PC-3 (cell line): ENCODE results near the gene ZNF423. TPM values are rescaled to one million over a fixed set of nuclear protein-coding genes. Genes with fewer than 3 reads are reported as not detected.

Experiments
- ATAC-seq: fragments of 200-7000 bp; cut with Tn5 transposase; 2 replicates; pipeline ENCODE4 v1.9.1; 2020; ENCODE audit warnings: mild to moderate bottlenecking, moderate library complexity
- BruUV-seq: library from RNA; stranded (reverse); fragments of 400-500 nt; replicated peaks from 2 replicates; lab custom pipeline; 2021; lab: Mats Ljungman, UMichigan
- CTCF ChIA-PET: fragments of 300-600 bp; sonication (Branson Sonifier 250); formaldehyde crosslinking; loops from one replicate; lab custom pipeline; 2022; ENCODE audit warnings: antibody characterized with exemption; lab: Charles Lee
- POLR2A ChIA-PET: fragments of 300-600 bp; sonication (Branson Sonifier 250); formaldehyde crosslinking; loops from one replicate; lab custom pipeline; 2022; ENCODE audit warnings: antibody characterized with exemption; ENCODE audit not compliant: unreplicated experiment; lab: Charles Lee
- DNase-seq: peaks from one replicate; pipeline ENCODE4 v3.0.0-alpha.2; 2015
- H2AFZ ChIP-seq: fragments of 300-600 bp; sonication (generic); 2 replicates; pipeline ENCODE4 v1.6.0; 2016; ENCODE audit warnings: antibody characterized with exemption, low read length
- H3F3A ChIP-seq: fragments of 300-600 bp; sonication (generic); one replicate; pipeline ENCODE4 v1.6.0; 2017; ENCODE audit warnings: antibody characterized with exemption, low read length, control low read depth, mild to moderate bottlenecking; ENCODE audit not compliant: unreplicated experiment
- H3K27ac ChIP-seq: fragments of 300-600 bp; sonication (generic); 2 replicates; pipeline ENCODE4 v1.5.1; 2016; ENCODE audit warnings: mild to moderate bottlenecking, low read length
- H3K27me3 ChIP-seq: fragments of 300-600 bp; sonication (generic); 2 replicates; pipeline ENCODE4 v1.6.1; 2016; ENCODE audit warnings: low read length, mixed read lengths
- H3K36me3 ChIP-seq: fragments of 300-600 bp; sonication (generic); 2 replicates; pipeline ENCODE4 v1.6.1; 2016; ENCODE audit warnings: low read depth, mixed run types, low read length, mixed read lengths
- H3K4me1 ChIP-seq: fragments of 300-600 bp; sonication (generic); 2 replicates; pipeline ENCODE4 v1.5.1; 2016; ENCODE audit warnings: low read length; ENCODE audit not compliant: insufficient read depth
- H3K4me2 ChIP-seq: fragments of 300-600 bp; sonication (generic); 2 replicates; pipeline ENCODE4 v1.6.0; 2016; ENCODE audit warnings: low read length
- H3K4me3 ChIP-seq: fragments of 300-600 bp; sonication (generic); 2 replicates; pipeline ENCODE4 v1.5.1; 2016; ENCODE audit warnings: mild to moderate bottlenecking, low read length, mixed read lengths
- H3K79me2 ChIP-seq: fragments of 300-600 bp; sonication (generic); 2 replicates; pipeline ENCODE4 v1.6.1; 2017; ENCODE audit warnings: low read length, mixed read lengths
- H3K9ac ChIP-seq: fragments of 300-600 bp; sonication (generic); 2 replicates; pipeline ENCODE4 v1.6.0; 2016; ENCODE audit warnings: mild to moderate bottlenecking, low read length
- H3K9me2 ChIP-seq: fragments of 300-600 bp; sonication (generic); replicated peaks from 2 replicates; pipeline ENCODE4 v1.6.1; 2016; ENCODE audit warnings: mixed run types, low read length, mixed read lengths
- H3K9me3 ChIP-seq: fragments of 300-600 bp; sonication (generic); 2 replicates; pipeline ENCODE4 v1.6.1; 2016; ENCODE audit warnings: low read length, mixed read lengths
- H4K20me1 ChIP-seq: fragments of 300-600 bp; sonication (generic); 2 replicates; pipeline ENCODE4 v1.6.1; 2016; ENCODE audit warnings: low read length, mixed read lengths
- EZH2 ChIP-seq: fragments of 300-600 bp; sonication (generic); IDR thresholded peaks from one replicate; pipeline ENCODE4 v1.6.1; 2017; ENCODE audit warnings: antibody characterized with exemption, mild to moderate bottlenecking, low read length; ENCODE audit not compliant: unreplicated experiment
- EZH2phosphoT487 ChIP-seq: fragments of 300-600 bp; sonication (generic); IDR thresholded peaks from 2 replicates; pipeline ENCODE4 v1.6.1; 2018; ENCODE audit warnings: mild to moderate bottlenecking, antibody characterized with exemption, low read length, borderline replicate concordance
- intact Hi-C: fragments of 100-400 bp; cut with micrococcal nuclease; formaldehyde crosslinking; loops from 2 replicates; pipeline ENCODE4 v1.9.0; 2023
- total RNA-seq: library from RNA; depleted of rRNA; stranded (reverse); fragments of >200 nt; gene quantifications from 2 replicates; pipeline ENCODE4 v1.2.3, GENCODE V29; 2014
- TF ChIP-seq, protein P1 (sequence below): fragments of 300-600 bp; sonication (generic); conservative IDR thresholded peaks from 2 replicates; pipeline ENCODE4 v1.5.1; 2017; ENCODE audit warnings: antibody characterized with exemption, low read depth, mild to moderate bottlenecking, low read length

The ZNF423 gene
- total RNA-seq, 1 experiment from 2014 or later, result not detected

DNA sequence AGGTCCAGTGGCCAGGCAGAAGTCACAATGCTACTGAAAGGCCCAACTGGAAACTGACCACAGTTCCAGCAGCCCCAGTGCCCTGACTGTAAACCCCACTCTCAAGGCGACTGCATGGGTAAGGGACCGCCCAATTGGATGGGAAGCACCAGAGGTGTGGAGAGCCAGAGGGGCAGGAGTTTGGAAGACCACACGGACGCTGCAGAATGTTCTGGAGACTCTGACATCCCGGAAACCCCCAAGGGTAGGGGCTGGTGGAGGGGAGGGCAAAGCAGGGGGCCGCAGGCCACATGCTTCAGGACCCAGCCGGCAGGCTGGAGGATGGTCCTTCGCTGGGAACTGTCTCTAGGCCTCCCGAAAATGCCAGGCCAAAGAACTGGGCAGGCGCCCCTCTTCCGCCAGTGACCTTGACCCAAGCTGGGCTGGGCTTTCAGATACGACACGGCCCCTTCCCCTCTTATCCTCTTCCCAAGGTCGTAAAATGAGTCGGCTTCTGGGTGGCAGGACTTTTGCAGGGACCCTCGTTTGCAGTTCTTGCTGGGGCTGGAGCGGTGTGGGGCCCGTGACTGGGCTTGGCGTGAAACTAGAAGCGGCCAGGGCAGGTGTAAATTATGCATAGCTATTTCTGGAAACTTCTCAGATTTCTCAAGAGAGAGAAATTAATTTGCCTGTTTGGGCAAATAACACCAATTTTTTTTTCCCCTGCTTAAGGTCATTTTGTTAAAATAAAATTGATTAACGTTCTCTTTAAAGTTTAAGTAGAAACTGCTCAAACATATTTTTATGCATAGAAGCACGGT, 372.1 kb downstream of the ZNF423 start:
- H3F3A ChIP-seq, result no peaks in the 10 kb centered on the region
- H3K4me1 ChIP-seq, result no peaks in the 10 kb centered on the region
- TF ChIP-seq, protein P1, sequence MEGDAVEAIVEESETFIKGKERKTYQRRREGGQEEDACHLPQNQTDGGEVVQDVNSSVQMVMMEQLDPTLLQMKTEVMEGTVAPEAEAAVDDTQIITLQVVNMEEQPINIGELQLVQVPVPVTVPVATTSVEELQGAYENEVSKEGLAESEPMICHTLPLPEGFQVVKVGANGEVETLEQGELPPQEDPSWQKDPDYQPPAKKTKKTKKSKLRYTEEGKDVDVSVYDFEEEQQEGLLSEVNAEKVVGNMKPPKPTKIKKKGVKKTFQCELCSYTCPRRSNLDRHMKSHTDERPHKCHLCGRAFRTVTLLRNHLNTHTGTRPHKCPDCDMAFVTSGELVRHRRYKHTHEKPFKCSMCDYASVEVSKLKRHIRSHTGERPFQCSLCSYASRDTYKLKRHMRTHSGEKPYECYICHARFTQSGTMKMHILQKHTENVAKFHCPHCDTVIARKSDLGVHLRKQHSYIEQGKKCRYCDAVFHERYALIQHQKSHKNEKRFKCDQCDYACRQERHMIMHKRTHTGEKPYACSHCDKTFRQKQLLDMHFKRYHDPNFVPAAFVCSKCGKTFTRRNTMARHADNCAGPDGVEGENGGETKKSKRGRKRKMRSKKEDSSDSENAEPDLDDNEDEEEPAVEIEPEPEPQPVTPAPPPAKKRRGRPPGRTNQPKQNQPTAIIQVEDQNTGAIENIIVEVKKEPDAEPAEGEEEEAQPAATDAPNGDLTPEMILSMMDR, result no peak
- TF ChIP-seq EZH2 (no peak), EZH2phosphoT487 (no peak)
- BruUV-seq, result no TSS peak
- intact Hi-C loops, result no loop called here
- no peak overlapping the region for H3K27ac ChIP-seq
- CTCF ChIA-PET, result no interaction called here
- no peak overlapping the region for H3K4me3 ChIP-seq
- no peaks in the 10 kb centered on the region for H4K20me1 ChIP-seq
- H3K79me2 ChIP-seq, result no peaks in the 10 kb centered on the region
- H3K9me3 ChIP-seq, result no peaks in the 10 kb centered on the region
- H3K4me2 ChIP-seq, result no peak overlapping the region
- H3K9ac ChIP-seq, result no peak overlapping the region
- H3K27me3 ChIP-seq, result peaks cover 31% of the 10 kb centered on the region
- H3K9me2 ChIP-seq, result no peaks in the 10 kb centered on the region
- H2AFZ ChIP-seq, result no peak overlapping the region
- no peak for DNase-seq
- ATAC-seq, result no peak
- POLR2A ChIA-PET, result no interaction called here
- H3K36me3 ChIP-seq, result no peaks in the 10 kb centered on the region

DNA sequence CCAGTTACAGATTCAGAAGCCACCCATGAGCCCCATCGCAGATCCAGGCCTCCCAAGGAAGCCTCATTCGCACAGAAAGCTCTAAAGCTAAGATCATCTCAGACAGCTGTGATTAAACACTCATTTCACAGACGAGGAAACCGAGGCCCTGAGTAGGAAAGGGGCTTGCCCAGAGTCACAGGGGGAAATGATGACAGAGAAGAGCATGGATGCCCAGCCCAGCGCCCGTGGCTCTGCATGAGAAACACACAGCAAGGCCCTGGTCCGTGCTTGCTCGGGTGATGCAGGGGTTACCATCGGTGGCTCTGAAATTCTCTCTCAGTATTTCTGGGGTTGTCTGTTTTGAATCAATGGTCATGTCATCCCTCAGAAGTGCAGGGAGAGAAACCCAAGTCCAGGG, 372.7 kb downstream of the ZNF423 start:
- Histone ChIP-seq H2AFZ (no peak overlapping the region), H3K27me3 (peaks cover 27% of the 10 kb centered on the region), H3K27ac (no peak overlapping the region), H3K36me3 (no peaks in the 10 kb centered on the region), H3K9me2 (no peaks in the 10 kb centered on the region), H3K4me1 (no peaks in the 10 kb centered on the region), H3K79me2 (no peaks in the 10 kb centered on the region), H3K4me2 (no peak overlapping the region), H3K4me3 (no peak overlapping the region), H3K9me3 (no peaks in the 10 kb centered on the region), H4K20me1 (no peaks in the 10 kb centered on the region), H3F3A (no peaks in the 10 kb centered on the region), H3K9ac (no peak overlapping the region)
- intact Hi-C loops, result no loop called here
- BruUV-seq, result no TSS peak
- ATAC-seq (no peak), DNase-seq (no peak)
- TF ChIP-seq EZH2 (no peak), EZH2phosphoT487 (no peak)
- TF ChIP-seq, protein P1, result no peak
- CTCF ChIA-PET, result no interaction called here
- POLR2A ChIA-PET, result no interaction called here

DNA sequence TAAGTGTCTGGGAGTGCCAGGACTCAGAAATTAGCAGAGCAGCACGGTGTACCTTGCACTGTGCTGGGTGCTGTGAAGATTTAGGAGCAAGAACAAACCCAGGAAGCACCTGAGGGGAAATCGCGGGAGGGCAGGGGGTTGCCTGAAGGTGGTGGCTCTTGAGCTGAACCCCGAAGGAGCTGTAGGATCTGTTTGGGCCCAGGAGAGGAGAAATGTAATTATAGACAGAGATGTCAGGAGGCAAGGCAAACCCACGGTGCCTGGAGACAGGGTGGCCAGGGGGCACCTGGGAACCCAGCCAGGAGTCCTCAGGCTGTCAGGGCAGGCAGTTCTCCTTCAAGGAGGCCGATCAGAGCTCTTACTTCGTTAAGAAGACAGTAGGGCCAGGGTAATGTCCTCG, 373.2 kb downstream of the ZNF423 start:
- Histone ChIP-seq H4K20me1 (no peaks in the 10 kb centered on the region), H3F3A (no peaks in the 10 kb centered on the region), H2AFZ (no peak overlapping the region), H3K9ac (no peak overlapping the region), H3K79me2 (no peaks in the 10 kb centered on the region), H3K9me3 (no peaks in the 10 kb centered on the region), H3K4me3 (no peak overlapping the region), H3K4me2 (no peak overlapping the region), H3K9me2 (no peaks in the 10 kb centered on the region), H3K27ac (no peak overlapping the region), H3K36me3 (no peaks in the 10 kb centered on the region), H3K27me3 (peaks cover 25% of the 10 kb centered on the region), H3K4me1 (no peaks in the 10 kb centered on the region)
- DNase-seq (no peak), ATAC-seq (no peak)
- intact Hi-C loops, result no loop called here
- TF ChIP-seq, protein P1, result no peak
- TF ChIP-seq EZH2 (no peak), EZH2phosphoT487 (no peak)
- BruUV-seq, result no TSS peak
- POLR2A ChIA-PET, result no interaction called here
- CTCF ChIA-PET, result no interaction called here
